PC-9 (cell line): Measurements from ENCODE around the gene PCGF3. TPM values are rescaled to one million over a fixed set of nuclear protein-coding genes. Genes with fewer than 3 reads are reported as not detected.

Source experiments
- BruUV-seq: library from RNA; stranded (reverse); fragments of 400-500 nt; replicated peaks from 2 replicates; lab custom pipeline; 2021; lab: Mats Ljungman, UMichigan
- CTCF ChIA-PET: fragments of 300-600 bp; sonication (Branson Sonifier 250); formaldehyde crosslinking; loops from one replicate; lab custom pipeline; 2022; ENCODE audit warnings: antibody characterized with exemption; lab: Charles Lee
- POLR2A ChIA-PET: fragments of 300-600 bp; sonication (Branson Sonifier 250); formaldehyde crosslinking; loops from one replicate; lab custom pipeline; 2022; ENCODE audit warnings: antibody characterized with exemption; ENCODE audit not compliant: unreplicated experiment; lab: Charles Lee
- DNase-seq, 2 experiments: peaks; one replicate each; pipeline versions ENCODE4 v3.0.0 to v3.0.0-alpha.2; 2015 to 2022; ENCODE audit warnings: mixed read lengths in 1 of 2
- H2AFZ ChIP-seq: fragments of 200-600 bp; sonication (generic); 2 replicates; pipeline ENCODE4 v1.8.1; 2017; ENCODE audit warnings: antibody characterized with exemption
- H3F3A ChIP-seq: fragments of 200-600 bp; sonication (generic); 2 replicates; pipeline ENCODE4 v1.8.1; 2017; ENCODE audit warnings: antibody characterized with exemption, mild to moderate bottlenecking, low read depth; ENCODE audit not compliant: insufficient read depth
- H3K27ac ChIP-seq: fragments of 200-600 bp; sonication (generic); 2 replicates; pipeline ENCODE4 v1.6.1; 2016; ENCODE audit warnings: mixed run types
- H3K27me3 ChIP-seq: fragments of 200-600 bp; sonication (generic); 2 replicates; pipeline ENCODE4 v1.6.1; 2016; ENCODE audit warnings: low read depth, mixed run types; ENCODE audit not compliant: insufficient read depth
- H3K36me3 ChIP-seq: fragments of 200-600 bp; sonication (generic); 2 replicates; pipeline ENCODE4 v1.6.1; 2016; ENCODE audit warnings: low read depth, mixed run types
- H3K4me1 ChIP-seq: fragments of 200-600 bp; sonication (generic); replicated peaks from 2 replicates; pipeline ENCODE4 v1.6.1; 2016; ENCODE audit warnings: mixed run types; ENCODE audit not compliant: insufficient read depth
- H3K4me2 ChIP-seq: fragments of 200-600 bp; sonication (generic); 2 replicates; pipeline ENCODE4 v1.6.1; 2017; ENCODE audit warnings: mixed run types
- H3K4me3 ChIP-seq: fragments of 200-600 bp; sonication (generic); 2 replicates; pipeline ENCODE4 v1.6.1; 2016; ENCODE audit warnings: mixed run types
- H3K79me2 ChIP-seq: fragments of 200-600 bp; sonication (generic); 2 replicates; pipeline ENCODE4 v1.6.1; 2017; ENCODE audit warnings: low read depth, mixed run types
- H3K9me2 ChIP-seq: fragments of 200-600 bp; sonication (generic); 2 replicates; pipeline ENCODE4 v1.8.1; 2017; ENCODE audit warnings: mild to moderate bottlenecking; ENCODE audit not compliant: insufficient read depth
- H3K9me3 ChIP-seq: fragments of 200-600 bp; sonication (generic); 2 replicates; pipeline ENCODE4 v1.8.1; 2016; ENCODE audit warnings: low read depth; ENCODE audit not compliant: insufficient read depth
- H4K20me1 ChIP-seq: fragments of 200-600 bp; sonication (generic); 2 replicates; pipeline ENCODE4 v1.8.1; 2017; ENCODE audit not compliant: insufficient read depth
- EZH2 ChIP-seq: fragments of 200-600 bp; sonication (generic); IDR thresholded peaks from 2 replicates; pipeline ENCODE4 v1.8.0; 2017; ENCODE audit warnings: antibody characterized with exemption, low read depth
- intact Hi-C: fragments of 100-400 bp; cut with micrococcal nuclease; formaldehyde crosslinking; loops from one replicate; pipeline ENCODE4 v1.10.0; 2022; ENCODE audit not compliant: unreplicated experiment
- total RNA-seq: library from RNA; stranded (reverse); gene quantifications from 2 replicates; pipeline ENCODE4 v1.2.3, GENCODE V29; 2021
- TF ChIP-seq, protein P1 (sequence below): fragments of 200-600 bp; sonication (generic); conservative IDR thresholded peaks from 2 replicates; pipeline ENCODE4 v1.6.1; 2017; ENCODE audit warnings: mixed run types, antibody characterized with exemption, mild to moderate bottlenecking, moderate library complexity

The PCGF3 gene
- total RNA-seq, 1 experiment from 2014 or later: 60.8 TPM

DNA sequence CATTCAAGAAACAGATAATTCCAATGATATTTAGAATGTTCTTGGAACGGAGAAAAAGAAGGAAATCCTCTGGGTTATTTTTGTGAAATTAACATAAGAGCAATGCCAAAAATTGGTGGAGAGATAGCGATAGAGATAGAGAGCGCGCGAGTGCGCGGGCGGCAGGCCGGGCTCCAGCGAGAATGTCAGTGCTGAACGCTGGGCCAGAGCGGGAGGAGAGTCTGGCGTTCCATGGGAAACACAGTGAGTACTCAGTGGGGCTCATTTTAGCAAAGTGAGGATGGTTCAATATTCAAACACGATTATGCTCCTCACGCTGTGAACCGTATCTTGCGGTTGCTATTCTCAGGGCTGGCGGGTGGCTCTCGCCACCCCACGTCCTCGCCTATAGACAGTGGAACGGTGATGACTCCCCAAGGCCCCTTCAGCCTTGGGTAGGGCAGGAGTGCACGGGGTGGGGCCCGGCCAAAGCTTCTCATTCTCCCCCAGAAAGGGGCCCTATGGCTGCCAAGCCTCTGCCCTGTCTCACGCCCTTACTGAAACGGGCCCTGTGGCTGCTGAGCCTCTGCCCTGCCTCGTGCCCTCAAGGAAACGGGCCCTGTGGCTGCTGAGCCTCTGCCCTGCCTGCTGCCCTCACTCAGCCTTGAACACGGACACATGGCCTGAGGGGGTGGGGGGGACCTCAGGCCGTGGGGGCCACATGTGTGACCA, 103.4 kb downstream of the PCGF3 start:
- CTCF ChIA-PET: no interaction called here

DNA sequence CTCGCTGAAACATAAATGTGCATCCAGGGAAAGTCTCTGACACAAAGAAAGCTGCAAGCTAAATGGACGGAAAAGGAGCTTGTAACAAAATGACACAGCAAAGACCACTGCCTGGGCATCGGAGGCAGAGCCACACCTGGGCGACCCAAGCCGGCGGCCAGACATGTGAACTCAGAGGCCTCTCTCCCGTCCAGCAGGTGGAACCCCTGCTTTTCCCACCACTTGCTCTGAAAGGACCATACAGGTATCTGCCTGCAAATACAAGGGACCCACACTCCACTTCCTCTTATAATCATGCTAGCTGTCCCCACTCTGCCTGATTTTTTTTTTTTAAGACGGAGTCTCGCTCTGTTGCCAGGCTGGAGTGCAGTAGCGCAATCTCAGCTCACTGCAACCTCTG, 108.3 kb downstream of the PCGF3 start:
- BruUV-seq: no TSS peak
- peaks cover 5% of the 10 kb centered on the region; the same call in 1 of the 2 replicates for H3F3A ChIP-seq
- H3K9me3 ChIP-seq: no peaks in the 10 kb centered on the region
- no peak for DNase-seq
- no peaks in the 10 kb centered on the region for H3K36me3 ChIP-seq
- peaks cover 10% of the 10 kb centered on the region; the same call in 1 of the 2 replicates for H3K4me1 ChIP-seq
- H2AFZ ChIP-seq: no peak overlapping the region
- H3K79me2 ChIP-seq: no peaks in the 10 kb centered on the region
- H3K27ac ChIP-seq: no peak overlapping the region
- H4K20me1 ChIP-seq: no peaks in the 10 kb centered on the region
- H3K9me2 ChIP-seq: no peaks in the 10 kb centered on the region
- TF ChIP-seq, protein P1, sequence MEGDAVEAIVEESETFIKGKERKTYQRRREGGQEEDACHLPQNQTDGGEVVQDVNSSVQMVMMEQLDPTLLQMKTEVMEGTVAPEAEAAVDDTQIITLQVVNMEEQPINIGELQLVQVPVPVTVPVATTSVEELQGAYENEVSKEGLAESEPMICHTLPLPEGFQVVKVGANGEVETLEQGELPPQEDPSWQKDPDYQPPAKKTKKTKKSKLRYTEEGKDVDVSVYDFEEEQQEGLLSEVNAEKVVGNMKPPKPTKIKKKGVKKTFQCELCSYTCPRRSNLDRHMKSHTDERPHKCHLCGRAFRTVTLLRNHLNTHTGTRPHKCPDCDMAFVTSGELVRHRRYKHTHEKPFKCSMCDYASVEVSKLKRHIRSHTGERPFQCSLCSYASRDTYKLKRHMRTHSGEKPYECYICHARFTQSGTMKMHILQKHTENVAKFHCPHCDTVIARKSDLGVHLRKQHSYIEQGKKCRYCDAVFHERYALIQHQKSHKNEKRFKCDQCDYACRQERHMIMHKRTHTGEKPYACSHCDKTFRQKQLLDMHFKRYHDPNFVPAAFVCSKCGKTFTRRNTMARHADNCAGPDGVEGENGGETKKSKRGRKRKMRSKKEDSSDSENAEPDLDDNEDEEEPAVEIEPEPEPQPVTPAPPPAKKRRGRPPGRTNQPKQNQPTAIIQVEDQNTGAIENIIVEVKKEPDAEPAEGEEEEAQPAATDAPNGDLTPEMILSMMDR: no peak
- TF ChIP-seq EZH2: no peak
- CTCF ChIA-PET: no interaction called here
- no peak overlapping the region for H3K4me2 ChIP-seq
- H3K4me3 ChIP-seq: no peak overlapping the region
- no peaks in the 10 kb centered on the region for H3K27me3 ChIP-seq
- intact Hi-C loops: no loop called here
- POLR2A ChIA-PET: no interaction called here

More for the DNA sequence above, 103.4 kb downstream of the PCGF3 start:
- Histone ChIP-seq H3K36me3 (no peaks in the 10 kb centered on the region), H3K27ac (no peak overlapping the region), H3K27me3 (no peaks in the 10 kb centered on the region), H3K79me2 (no peaks in the 10 kb centered on the region), H3K4me3 (no peak overlapping the region), H3K9me2 (no peaks in the 10 kb centered on the region), H3K4me1 (peaks cover 6% of the 10 kb centered on the region; the same call in 1 of the 2 replicates), H3K4me2 (no peak overlapping the region), H4K20me1 (no peaks in the 10 kb centered on the region), H3F3A (no peaks in the 10 kb centered on the region), H3K9me3 (no peaks in the 10 kb centered on the region), H2AFZ (no peak overlapping the region)
- POLR2A ChIA-PET: no interaction called here
- intact Hi-C loops: no loop called here
- BruUV-seq: no TSS peak
- TF ChIP-seq EZH2: no peak
- TF ChIP-seq, protein P1: no peak
- DNase-seq: no peak

DNA sequence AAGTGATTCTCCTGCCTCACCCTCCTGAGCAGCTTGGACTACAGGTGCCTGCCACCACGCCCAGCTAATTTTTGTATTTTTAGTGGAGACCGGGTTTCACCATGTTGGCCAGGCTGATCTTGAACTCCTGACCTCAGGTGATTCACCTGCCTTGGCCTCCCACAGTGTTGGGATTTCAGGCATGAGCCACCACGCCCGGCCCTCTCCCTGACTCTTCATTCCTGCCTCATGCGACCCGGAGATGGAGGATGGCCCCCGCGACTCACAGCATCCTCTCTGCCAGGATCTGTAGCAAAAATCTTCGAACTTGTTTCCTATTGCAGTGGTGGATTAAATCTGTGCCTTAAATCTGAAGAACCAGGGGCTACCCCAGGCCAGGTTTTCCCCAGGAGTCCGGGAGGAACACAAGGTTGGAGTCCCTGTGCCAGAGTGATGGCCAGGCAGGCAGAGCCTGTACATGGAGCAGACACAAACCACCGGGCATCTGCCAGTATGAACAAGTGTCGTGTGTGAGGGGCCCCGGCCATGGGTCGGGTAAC, 108.7 kb downstream of the PCGF3 start:
- no peaks in the 10 kb centered on the region for H3K9me3 ChIP-seq
- TF ChIP-seq, protein P1: no peak
- no peaks in the 10 kb centered on the region for H3K36me3 ChIP-seq
- H3K4me2 ChIP-seq: no peak overlapping the region
- no peaks in the 10 kb centered on the region for H3K9me2 ChIP-seq
- intact Hi-C loops: no loop called here
- ChIA-PET POLR2A (no interaction called here), CTCF (no interaction called here)
- no peaks in the 10 kb centered on the region for H3K27me3 ChIP-seq
- peaks cover 10% of the 10 kb centered on the region; the same call in 1 of the 2 replicates for H3K4me1 ChIP-seq
- peak in 1 of 2 experiments; percentile 53 for DNase-seq
- H4K20me1 ChIP-seq: no peaks in the 10 kb centered on the region; the same call in 1 of the 2 replicates
- no TSS peak for BruUV-seq
- H3K27ac ChIP-seq: no peak overlapping the region
- H3K4me3 ChIP-seq: no peak overlapping the region
- peaks cover 5% of the 10 kb centered on the region; the same call in 1 of the 2 replicates for H3F3A ChIP-seq
- H2AFZ ChIP-seq: no peak overlapping the region
- H3K79me2 ChIP-seq: no peaks in the 10 kb centered on the region
